Stimulated activated naive CD8-positive, alpha-beta T cell treated with anti-CD3 and anti-CD28 coated beads, Interleukin-15, Interleukin-2, amounts not matched to agents 100 ng/mL and 50 ng/mL, for 24 hours (primary cell): ENCODE results near the gene RELL1.

Experiments
- H3K27ac Mint-ChIP-seq: one replicate; pipeline ENCODE4 v1.8.0; 2021; ENCODE audit warnings: mild to moderate bottlenecking, mixed read lengths
- H3K27me3 Mint-ChIP-seq: one replicate; pipeline ENCODE4 v1.8.0; 2021; ENCODE audit warnings: mixed read lengths
- H3K36me3 Mint-ChIP-seq: one replicate; pipeline ENCODE4 v1.8.0; 2021; ENCODE audit warnings: low read depth, mixed read lengths
- H3K4me1 Mint-ChIP-seq: one replicate; pipeline ENCODE4 v1.8.0; 2021; ENCODE audit warnings: low read depth, mixed read lengths
- H3K4me3 Mint-ChIP-seq: one replicate; pipeline ENCODE4 v1.8.0; 2021; ENCODE audit warnings: mild to moderate bottlenecking, mixed read lengths
- H3K9me3 Mint-ChIP-seq: one replicate; pipeline ENCODE4 v1.8.0; 2021; ENCODE audit warnings: mixed read lengths

The RELL1 gene

DNA sequence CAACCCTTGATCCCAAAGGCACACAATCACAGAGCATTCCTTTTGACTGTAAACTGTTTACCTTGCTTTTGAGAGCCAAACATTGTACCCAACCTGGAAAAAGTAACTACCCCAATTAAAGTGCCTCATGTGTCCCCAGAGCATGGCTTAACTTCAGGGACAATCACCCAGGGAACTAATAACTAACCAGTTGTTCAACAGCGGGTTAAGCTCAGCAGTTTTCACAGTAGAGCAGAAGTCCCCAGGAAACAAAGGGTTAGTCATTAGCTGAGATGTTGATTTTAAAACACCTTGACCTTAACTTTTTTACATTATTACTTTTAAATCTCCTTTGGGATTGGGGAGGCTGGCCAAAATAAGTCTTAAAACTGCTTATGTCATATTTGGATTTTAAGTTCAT lies 94.8 kb downstream of the RELL1 start:
- Mint-ChIP-seq H3K36me3 (no peaks in the 10 kb centered on the region), H3K27me3 (no peaks in the 10 kb centered on the region), H3K9me3 (no peaks in the 10 kb centered on the region), H3K4me1 (no peaks in the 10 kb centered on the region), H3K27ac (no peak overlapping the region), H3K4me3 (no peak overlapping the region)

- Mint-ChIP-seq H3K4me3 (no peak overlapping the region), H3K27ac (no peak overlapping the region), H3K27me3 (no peaks in the 10 kb centered on the region)
Observed at GRCh38 chr4:37590016-37590415, 96.2 kb downstream of the RELL1 start.

GRCh38 chr4:37588150-37588549 lies 98.0 kb downstream of the RELL1 start:
- no peak overlapping the region for H3K27ac Mint-ChIP-seq
- H3K27me3 Mint-ChIP-seq: peaks cover 14% of the 10 kb centered on the region

More at GRCh38 chr4:37590016-37590415, 96.2 kb downstream of the RELL1 start:
- Mint-ChIP-seq H3K36me3 (no peaks in the 10 kb centered on the region), H3K9me3 (no peaks in the 10 kb centered on the region), H3K4me1 (no peaks in the 10 kb centered on the region)

DNA sequence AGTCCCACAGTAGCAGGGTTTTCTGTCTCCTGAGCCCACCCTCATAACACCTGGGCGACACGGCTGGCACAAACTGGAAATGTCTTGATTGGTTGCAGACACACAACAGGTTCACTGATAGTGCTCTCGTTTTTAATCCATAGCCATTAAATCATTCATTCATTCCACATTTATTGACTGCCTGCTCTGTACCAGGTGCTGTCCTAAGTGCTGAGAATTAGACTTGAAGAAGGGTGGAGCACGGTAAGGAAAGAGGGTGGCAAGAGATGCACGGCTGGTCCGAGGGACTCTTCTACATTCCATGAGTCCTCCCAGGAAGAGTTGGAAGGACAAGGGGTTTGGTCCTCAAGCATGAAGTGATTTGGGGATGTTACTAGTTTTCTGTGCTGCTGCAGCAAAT lies 100.0 kb downstream of the RELL1 start:
- Mint-ChIP-seq H3K27me3 (peaks cover 23% of the 10 kb centered on the region), H3K27ac (no peak overlapping the region), H3K4me3 (no peak overlapping the region), H3K4me1 (no peaks in the 10 kb centered on the region), H3K9me3 (peaks cover 9% of the 10 kb centered on the region), H3K36me3 (no peaks in the 10 kb centered on the region)

More at GRCh38 chr4:37588150-37588549, 98.0 kb downstream of the RELL1 start:
- Mint-ChIP-seq H3K4me1 (no peaks in the 10 kb centered on the region), H3K9me3 (no peaks in the 10 kb centered on the region), H3K36me3 (no peaks in the 10 kb centered on the region), H3K4me3 (no peak overlapping the region)

GRCh38 chr4:37584493-37585060 lies 101.6 kb downstream of the RELL1 start:
- Mint-ChIP-seq H3K4me3 (no peak overlapping the region), H3K36me3 (peaks cover 7% of the 10 kb centered on the region), H3K4me1 (no peaks in the 10 kb centered on the region), H3K9me3 (peaks cover 17% of the 10 kb centered on the region), H3K27me3 (peaks cover 23% of the 10 kb centered on the region), H3K27ac (no peak overlapping the region)

- no peaks in the 10 kb centered on the region for H3K4me1 Mint-ChIP-seq
- H3K4me3 Mint-ChIP-seq: no peak overlapping the region
- H3K9me3 Mint-ChIP-seq: peaks cover 22% of the 10 kb centered on the region
- peaks cover 23% of the 10 kb centered on the region for H3K27me3 Mint-ChIP-seq
- H3K36me3 Mint-ChIP-seq: peaks cover 12% of the 10 kb centered on the region
- no peak overlapping the region for H3K27ac Mint-ChIP-seq
Observed at GRCh38 chr4:37584071-37584470, 102.1 kb downstream of the RELL1 start.

DNA sequence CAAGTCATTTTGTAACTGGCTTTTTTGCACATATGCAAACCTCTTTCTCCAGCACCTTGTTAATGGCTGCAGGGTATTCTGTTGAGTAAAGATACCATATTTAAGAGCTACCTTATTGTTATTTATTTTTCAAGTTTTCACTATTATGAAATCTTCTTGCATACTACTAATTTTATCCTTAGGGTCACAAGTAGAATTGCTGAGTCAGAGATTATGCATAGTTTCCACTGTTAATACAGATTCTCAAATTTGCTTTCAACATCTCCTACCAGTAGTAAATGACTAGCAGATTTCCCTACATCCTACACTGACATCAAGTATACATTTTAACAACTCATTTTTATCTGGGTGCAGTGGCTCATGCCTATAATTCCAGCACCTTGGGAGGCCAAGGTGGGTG lies 112.6 kb downstream of the RELL1 start:
- Mint-ChIP-seq H3K4me3 (no peak overlapping the region), H3K4me1 (no peaks in the 10 kb centered on the region), H3K9me3 (peaks cover 24% of the 10 kb centered on the region), H3K27me3 (peaks cover 5% of the 10 kb centered on the region), H3K27ac (no peak overlapping the region), H3K36me3 (peaks cover 5% of the 10 kb centered on the region)

- no peak overlapping the region for H3K4me3 Mint-ChIP-seq
- H3K27ac Mint-ChIP-seq: no peak overlapping the region
- no peaks in the 10 kb centered on the region for H3K36me3 Mint-ChIP-seq
- no peaks in the 10 kb centered on the region for H3K4me1 Mint-ChIP-seq
- no peaks in the 10 kb centered on the region for H3K27me3 Mint-ChIP-seq
- H3K9me3 Mint-ChIP-seq: no peaks in the 10 kb centered on the region
Observed at GRCh38 chr4:37568489-37568888, 117.7 kb downstream of the RELL1 start.

GRCh38 chr4:37567836-37568235 lies 118.3 kb downstream of the RELL1 start:
- Mint-ChIP-seq H3K27ac (no peak overlapping the region), H3K27me3 (no peaks in the 10 kb centered on the region), H3K9me3 (no peaks in the 10 kb centered on the region), H3K4me3 (no peak overlapping the region), H3K4me1 (no peaks in the 10 kb centered on the region), H3K36me3 (no peaks in the 10 kb centered on the region)

DNA sequence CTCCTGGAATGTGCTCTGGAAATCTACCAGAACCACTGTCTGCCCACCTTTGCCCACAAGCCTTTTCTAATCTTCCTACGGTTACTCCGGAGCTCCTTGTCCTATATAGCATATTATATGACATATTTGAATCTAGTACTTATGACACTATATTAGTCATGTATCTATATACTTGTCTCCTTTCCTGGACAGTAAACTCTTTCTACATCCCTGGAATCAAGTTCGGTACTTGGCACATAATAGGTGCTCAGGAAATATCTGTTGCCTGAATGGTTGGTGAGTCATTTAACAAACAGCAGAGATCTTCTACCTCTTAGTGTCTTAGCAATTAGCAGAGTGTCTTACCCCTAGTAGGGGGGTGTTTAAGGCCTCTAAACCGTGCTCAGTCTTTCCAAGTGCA lies 123.6 kb downstream of the RELL1 start:
- no peaks in the 10 kb centered on the region for H3K4me1 Mint-ChIP-seq
- H3K36me3 Mint-ChIP-seq: no peaks in the 10 kb centered on the region

GRCh38 chr4:37561803-37562207 lies 124.4 kb downstream of the RELL1 start:
- no peak overlapping the region for H3K27ac Mint-ChIP-seq
- no peaks in the 10 kb centered on the region for H3K27me3 Mint-ChIP-seq
- H3K36me3 Mint-ChIP-seq: no peaks in the 10 kb centered on the region
- H3K4me3 Mint-ChIP-seq: no peak overlapping the region
- no peaks in the 10 kb centered on the region for H3K9me3 Mint-ChIP-seq
- H3K4me1 Mint-ChIP-seq: no peaks in the 10 kb centered on the region

More for the DNA sequence above, 123.6 kb downstream of the RELL1 start:
- H3K27me3 Mint-ChIP-seq: no peaks in the 10 kb centered on the region
- no peak overlapping the region for H3K27ac Mint-ChIP-seq
- no peak overlapping the region for H3K4me3 Mint-ChIP-seq
- H3K9me3 Mint-ChIP-seq: no peaks in the 10 kb centered on the region

- Mint-ChIP-seq H3K36me3 (no peaks in the 10 kb centered on the region), H3K4me1 (no peaks in the 10 kb centered on the region)
Observed at GRCh38 chr4:37561196-37561802, 124.9 kb downstream of the RELL1 start.

More at GRCh38 chr4:37561196-37561802, 124.9 kb downstream of the RELL1 start:
- Mint-ChIP-seq H3K9me3 (no peaks in the 10 kb centered on the region), H3K4me3 (no peak overlapping the region), H3K27me3 (no peaks in the 10 kb centered on the region), H3K27ac (no peak overlapping the region)
